OCI-LY7 (cell line): Measurements from ENCODE around the gene GPSM1. TPM values are rescaled to one million over a fixed set of nuclear protein-coding genes. Genes with fewer than 3 reads are reported as not detected.

Source experiments
- BruUV-seq: library from RNA; stranded (reverse); fragments of 400-500 nt; replicated peaks from 2 replicates; lab custom pipeline; 2021; lab: Mats Ljungman, UMichigan
- CTCF ChIA-PET: fragments of 300-600 bp; sonication (Branson Sonifier 250); formaldehyde crosslinking; loops from one replicate; lab custom pipeline; 2022; ENCODE audit warnings: antibody characterized with exemption; ENCODE audit not compliant: unreplicated experiment; lab: Charles Lee
- POLR2A ChIA-PET: fragments of 300-600 bp; sonication (Branson Sonifier 250); formaldehyde crosslinking; loops from one replicate; lab custom pipeline; 2022; ENCODE audit warnings: antibody characterized with exemption; lab: Charles Lee
- DNase-seq: peaks from one replicate; pipeline ENCODE4 v3.0.0-alpha.2; 2015; ENCODE audit warnings: low spot score
- H2AFZ ChIP-seq: fragments of 200-600 bp; sonication (generic), shearing (Covaris generic); 2 replicates; pipeline ENCODE4 v1.6.1; 2014; ENCODE audit warnings: mild to moderate bottlenecking, antibody characterized with exemption, low read length, moderate library complexity
- H3K27ac ChIP-seq: fragments of 200-600 bp; sonication (generic); 2 replicates; pipeline ENCODE4 v1.5.1; 2014; ENCODE audit warnings: mixed run types, low read depth, mild to moderate bottlenecking, moderate library complexity, low read length, inconsistent platforms; ENCODE audit not compliant: poor library complexity, severe bottlenecking
- H3K36me3 ChIP-seq: fragments of 200-600 bp; sonication (generic); 2 replicates; pipeline ENCODE4 v1.6.1; 2014; ENCODE audit warnings: mild to moderate bottlenecking, antibody characterized with exemption, low read length, moderate library complexity, mixed read lengths; ENCODE audit not compliant: insufficient read depth
- H3K4me1 ChIP-seq: fragments of 200-600 bp; sonication (generic); 2 replicates; pipeline ENCODE4 v1.5.1; 2014; ENCODE audit warnings: mild to moderate bottlenecking, low read length; ENCODE audit not compliant: insufficient read depth, poor library complexity, severe bottlenecking
- H3K4me2 ChIP-seq: fragments of 200-600 bp; sonication (generic); 2 replicates; pipeline ENCODE4 v1.6.1; 2014; ENCODE audit warnings: mild to moderate bottlenecking, low read length
- H3K4me3 ChIP-seq: fragments of 200-600 bp; sonication (generic); 2 replicates; pipeline ENCODE4 v1.5.1; 2014; ENCODE audit warnings: mild to moderate bottlenecking, low read depth, low read length; ENCODE audit not compliant: poor library complexity, severe bottlenecking
- H3K79me2 ChIP-seq: fragments of 200-600 bp; sonication (generic); 2 replicates; pipeline ENCODE4 v1.6.1; 2016; ENCODE audit warnings: low read depth, mild to moderate bottlenecking, low read length, moderate library complexity, mixed read lengths; ENCODE audit not compliant: insufficient read depth
- H3K9me2 ChIP-seq: fragments of 200-600 bp; sonication (generic); 2 replicates; pipeline ENCODE4 v1.6.1; 2016; ENCODE audit warnings: mild to moderate bottlenecking, low read length, mixed read lengths; ENCODE audit not compliant: insufficient read depth
- H3K9me3 ChIP-seq: fragments of 200-600 bp; sonication (generic); 2 replicates; pipeline ENCODE4 v1.6.1; 2014; ENCODE audit warnings: mild to moderate bottlenecking, mixed run types, low read length, mixed read lengths
- H4K20me1 ChIP-seq: fragments of 200-600 bp; sonication (generic); 2 replicates; pipeline ENCODE4 v1.6.1; 2014; ENCODE audit warnings: mild to moderate bottlenecking, antibody characterized with exemption, low read length, moderate library complexity, mixed read lengths; ENCODE audit not compliant: insufficient read depth
- CTCF ChIP-seq: fragments of 200-600 bp; sonication (generic); conservative IDR thresholded peaks from 2 replicates; pipeline ENCODE4 v1.5.1; 2014; ENCODE audit warnings: mild to moderate bottlenecking, antibody characterized with exemption, low read length, moderate library complexity, mixed read lengths
- EZH2phosphoT487 ChIP-seq: fragments of 200-600 bp; sonication (generic); IDR thresholded peaks from 2 replicates; pipeline ENCODE4 v1.6.1; 2018; ENCODE audit warnings: low read depth, borderline replicate concordance, mild to moderate bottlenecking, mixed run types, antibody characterized with exemption, low read length, moderate library complexity, mixed read lengths
- intact Hi-C: fragments of 100-400 bp; cut with micrococcal nuclease; formaldehyde crosslinking; loops from one replicate; pipeline ENCODE4 v1.10.0; 2022; ENCODE audit not compliant: unreplicated experiment
- total RNA-seq, 2 experiments: library from RNA; depleted of rRNA in 1 of 2; stranded (reverse); fragments of >200 nt in 1 of 2; shearing (Covaris generic) in 1 of 2; gene quantifications; 2 replicates each; pipeline ENCODE4 v1.2.3, GENCODE V29; 2014 to 2022

The GPSM1 gene
- total RNA-seq, 2 experiments from 2014 or later: not detected

GRCh38 chr9:136370037-136370436, 42.7 kb downstream of the GPSM1 start:
- Histone ChIP-seq H2AFZ (no peak overlapping the region), H3K27ac (no peak overlapping the region), H3K4me3 (no peak overlapping the region), H4K20me1 (no peaks in the 10 kb centered on the region), H3K4me2 (no peak overlapping the region), H3K4me1 (no peaks in the 10 kb centered on the region), H3K9me2 (no peaks in the 10 kb centered on the region), H3K36me3 (peaks cover 4% of the 10 kb centered on the region; the same call in 1 of the 2 replicates), H3K79me2 (no peaks in the 10 kb centered on the region), H3K9me3 (no peaks in the 10 kb centered on the region)
- ChIA-PET POLR2A (no interaction called here), CTCF (no interaction called here)
- TF ChIP-seq CTCF (no peak), EZH2phosphoT487 (no peak)
- intact Hi-C loops: no loop called here
- BruUV-seq: no TSS peak
- no peak for DNase-seq

- Histone ChIP-seq H3K4me3 (no peak overlapping the region), H3K27ac (no peak overlapping the region), H2AFZ (no peak overlapping the region), H3K9me3 (no peaks in the 10 kb centered on the region), H3K36me3 (peaks cover 12% of the 10 kb centered on the region; the same call in 1 of the 2 replicates), H3K4me2 (no peak overlapping the region), H4K20me1 (no peaks in the 10 kb centered on the region), H3K9me2 (no peaks in the 10 kb centered on the region), H3K79me2 (no peaks in the 10 kb centered on the region), H3K4me1 (no peaks in the 10 kb centered on the region)
- no TSS peak for BruUV-seq
- ChIA-PET POLR2A (no interaction called here), CTCF (no interaction called here)
- intact Hi-C loops: no loop called here
- no peak for TF ChIP-seq EZH2phosphoT487
- no peak for TF ChIP-seq CTCF
- no peak for DNase-seq
Measured at GRCh38 chr9:136370687-136371532, 43.6 kb downstream of the GPSM1 start.

GRCh38 chr9:136371533-136371880, 44.2 kb downstream of the GPSM1 start:
- Histone ChIP-seq H3K4me1 (no peaks in the 10 kb centered on the region), H3K79me2 (no peaks in the 10 kb centered on the region), H3K36me3 (peaks cover 18% of the 10 kb centered on the region; the same call in 1 of the 2 replicates), H3K4me2 (no peak overlapping the region), H2AFZ (no peak overlapping the region), H3K9me3 (no peaks in the 10 kb centered on the region), H3K27ac (no peak overlapping the region), H3K4me3 (no peak overlapping the region), H4K20me1 (no peaks in the 10 kb centered on the region), H3K9me2 (no peaks in the 10 kb centered on the region)
- no peak for DNase-seq
- ChIA-PET CTCF (no interaction called here), POLR2A (no interaction called here)
- intact Hi-C loops: no loop called here
- no TSS peak for BruUV-seq
- TF ChIP-seq CTCF: no peak
- no peak for TF ChIP-seq EZH2phosphoT487
